ENCODE measurements around the gene TEKT2. TPM values are rescaled to one million over a fixed set of nuclear protein-coding genes. Genes with fewer than 3 reads are reported as not detected.

Gene TEKT2
- total and polyA plus RNA-seq, 2 of the 8 experiments (the other 6 are each of a cell fraction or from before 2014, with no cell fraction given): 1.6 to 1.7 TPM

DNA sequence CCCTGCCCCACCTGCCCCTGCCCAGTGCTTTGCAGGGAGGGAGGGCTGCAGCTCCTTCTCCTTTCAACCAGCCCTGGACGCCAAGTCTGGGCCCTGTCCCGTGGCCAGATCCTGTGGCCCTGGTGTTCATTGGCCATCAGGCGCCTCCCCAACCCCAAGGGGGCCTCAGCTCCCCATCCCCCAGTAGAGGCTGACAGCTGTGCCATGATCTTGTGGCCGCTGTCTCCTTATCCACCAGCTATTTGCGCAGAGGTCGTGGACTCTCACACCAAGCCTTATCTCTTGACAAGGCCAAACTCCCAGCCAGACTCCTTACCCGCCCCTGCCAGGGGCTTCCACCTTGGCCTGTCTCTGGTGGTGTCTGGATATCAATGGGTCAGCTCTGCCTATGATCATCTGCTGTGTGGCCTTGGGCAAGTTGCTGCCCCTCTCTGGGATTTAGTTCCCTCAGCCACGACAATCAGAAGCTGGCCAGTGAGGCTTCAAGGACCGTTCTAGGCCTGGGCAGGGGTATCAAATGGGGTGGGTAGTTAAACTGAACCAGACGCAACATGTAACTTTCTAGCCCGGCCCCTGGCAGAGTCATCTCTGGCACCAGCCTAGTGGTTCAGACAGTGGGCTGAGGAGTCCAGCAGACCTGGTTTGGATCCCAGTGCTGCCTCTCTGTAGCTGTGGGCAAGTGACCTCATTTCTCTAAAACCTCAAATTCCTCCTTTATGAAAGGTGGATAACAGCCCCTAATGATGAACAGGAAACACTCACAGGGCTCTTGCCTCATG, 44.4 kb downstream of the TEKT2 start (continued):
- TF ChIP-seq HDAC6 (IDR thresholded peaks at IDR 0.05; ENCODE audit: low read depth, low read length): no peak
- TF ChIP-seq CBX8 (IDR thresholded peaks at IDR 0.05; ENCODE audit: borderline replicate concordance, low read depth, low read length): no peak
- no peak for TF ChIP-seq MAX (IDR thresholded peaks at IDR 0.05)
- no peak for TF ChIP-seq RNF2 (IDR thresholded peaks at IDR 0.05; ENCODE audit: borderline replicate concordance, low read depth, low read length, missing control alignments, poor library complexity, severe bottlenecking)
- TF ChIP-seq TCF12 (IDR thresholded peaks at IDR 0.05; ENCODE audit: low read depth, low read length): no peak
